H1 (cell line): ENCODE data around the gene KLHDC8B. TPM values are rescaled to one million over a fixed set of nuclear protein-coding genes. Genes with fewer than 3 reads are reported as not detected.

Experiments
- JUND ChIP-seq: IDR thresholded peaks from 2 replicates; pipeline ENCODE4 v1.6.1; 2011; ENCODE audit warnings: mild to moderate bottlenecking, improper control_type of control experiment, low read length
- polyA plus RNA-seq, 7 experiments: library from polyadenylated mRNA; depleted of rRNA in 3 of 7; stranded (reverse) in 5 of 7; unstranded in 2 of 7; fragments of >200 nt in 5 of 7; fragments of 200-250 nt in 2 of 7; gene quantifications; 1 replicate in 5 of 7; 2 replicates in 1 of 7; 4 replicates in 1 of 7; pipeline versions ENCODE4 v1.2.1 to v1.2.3, GENCODE V29; 2011 to 2013; ENCODE audit warnings: missing spikeins in 2 of 7, mixed read lengths in 2 of 7
- total RNA-seq: library from RNA; stranded (reverse); fragmentation: NEBNext Ultra II Directional; extraction: Animal tissue kit (Norgen Biotek cat#: 25700); gene quantifications from 2 replicates; pipeline ENCODE4 v1.2.1, GENCODE V29; 2021

Gene KLHDC8B
- total and polyA plus RNA-seq, 2 of the 8 experiments (the other 6 are each of a cell fraction or from before 2014, with no cell fraction given): 15.8 to 21.3 TPM

DNA sequence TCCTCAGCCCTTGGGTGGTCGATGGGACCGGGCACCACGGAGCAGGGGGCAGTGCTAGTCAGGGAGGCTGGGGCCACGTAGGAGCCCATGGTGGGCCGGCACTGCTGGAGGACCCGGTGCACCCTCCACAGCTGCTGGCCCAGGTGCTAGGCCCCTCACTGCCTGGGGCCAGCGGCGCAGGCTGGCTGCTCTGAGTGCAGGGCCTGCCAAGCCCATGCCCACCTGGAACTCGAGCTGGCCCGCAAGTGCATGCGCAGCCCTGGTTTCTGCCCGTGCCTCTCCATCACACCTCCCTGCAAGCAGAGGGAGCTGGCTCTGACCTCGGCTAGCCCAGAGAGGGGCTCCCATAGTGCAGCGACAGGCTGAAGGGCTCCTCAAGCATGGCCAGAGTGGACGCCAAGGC, 42.1 kb downstream of the KLHDC8B start (continued):
- no peak for TF ChIP-seq JUND
